GM21526 (cell line): ENCODE results near the gene NR1H3.
"Not testable (repeated sequence)": the region's sequence is repeated elsewhere in the genome, so short reads cannot be mapped to it uniquely, and the experiment has no call there.

Source experiments
- ATAC-seq: cut with Tn5 transposase; IDR thresholded peaks from one replicate; pipeline ENCODE4 v1.9.1; 2021; ENCODE audit warnings: moderate library complexity; ENCODE audit not compliant: unreplicated experiment, low FRiP score

Gene NR1H3

GRCh38 chr11:47257517-47258316 is at the start of gene NR1H3:
NR1H3 (plus strand) TSS chr11:47257996; CDS start chr11:47259217, 1,221 bp downstream.
- no peak for ATAC-seq

DNA sequence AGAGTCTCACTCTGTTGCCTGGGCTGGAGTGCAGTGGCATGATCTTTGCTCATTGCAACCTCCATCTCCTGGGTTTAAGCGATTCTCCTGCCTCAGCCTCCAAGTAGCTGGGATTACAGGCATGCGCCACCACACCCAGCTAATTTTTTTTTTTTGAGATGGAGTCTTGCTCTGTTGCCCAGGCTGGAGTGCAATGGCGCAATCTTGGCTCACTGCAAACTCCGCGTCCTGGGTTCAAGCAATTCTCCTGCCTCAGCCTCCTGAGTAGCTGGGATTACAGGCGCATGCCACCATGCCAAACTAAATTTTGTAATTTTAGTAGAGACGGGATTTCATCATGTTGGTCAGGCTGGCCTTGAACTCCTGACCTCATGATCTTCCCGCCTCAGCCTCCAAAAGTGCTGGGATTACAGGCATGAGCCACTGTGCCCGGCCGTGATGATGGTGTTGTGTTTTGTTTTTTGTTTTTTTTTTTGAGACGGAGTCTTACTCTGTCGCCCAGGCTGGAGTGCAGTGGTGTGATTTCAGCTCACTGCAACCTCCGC is 49.7 kb upstream of the NR1H3 start:
- ATAC-seq, result not testable (repeated sequence)

- ATAC-seq, result no peak
Measured at GRCh38 chr11:47208628-47209027, 49.2 kb upstream of the NR1H3 start.

- no peak for ATAC-seq
Measured at GRCh38 chr11:47212938-47213337, 44.9 kb upstream of the NR1H3 start.

GRCh38 chr11:47213950-47214565 is 43.7 kb upstream of the NR1H3 start:
- ATAC-seq, result no peak

- ATAC-seq, result no peak
Measured at GRCh38 chr11:47215366-47215910, 42.4 kb upstream of the NR1H3 start.

DNA sequence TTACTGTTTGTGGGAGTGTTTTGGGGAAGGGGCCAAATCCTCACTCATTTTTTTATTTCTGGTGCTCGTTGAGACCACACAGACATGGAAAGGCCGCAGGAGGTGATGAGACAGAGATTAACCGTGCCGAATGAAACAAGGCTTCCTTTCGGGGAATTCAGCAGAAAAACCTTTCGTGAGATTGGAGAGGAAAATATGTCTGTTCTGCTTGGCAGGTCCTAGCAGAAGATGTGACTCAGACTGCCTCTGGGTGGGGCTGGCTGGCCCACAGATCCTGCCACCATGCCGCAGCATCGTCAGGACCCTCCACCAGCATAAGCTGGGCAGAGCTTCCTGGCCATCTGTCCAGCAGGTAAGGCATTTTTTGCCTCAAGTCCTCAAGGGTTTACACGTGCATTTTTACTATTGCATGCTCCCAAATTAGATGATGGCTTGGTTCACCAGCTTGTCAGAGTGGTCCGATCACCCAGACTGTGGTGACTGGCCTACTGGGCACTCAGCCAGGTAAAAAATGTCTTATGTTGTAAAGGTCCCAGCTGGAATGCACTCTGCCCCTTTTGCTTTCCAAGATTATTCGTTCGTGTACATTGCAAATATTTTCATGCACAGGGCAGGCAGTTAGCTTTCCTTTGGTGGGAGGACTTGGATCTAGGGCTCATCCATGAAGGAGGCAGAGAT is 41.5 kb upstream of the NR1H3 start:
- ATAC-seq, result no peak

- no peak for ATAC-seq
Measured at GRCh38 chr11:47220401-47220821, 37.4 kb upstream of the NR1H3 start.

- ATAC-seq, result no peak
Measured at GRCh38 chr11:47222696-47223095, 35.1 kb upstream of the NR1H3 start.

- peak; percentile 59 for ATAC-seq
Measured at GRCh38 chr11:47225552-47226400, 32.0 kb upstream of the NR1H3 start.

GRCh38 chr11:47229161-47229560 is 28.6 kb upstream of the NR1H3 start:
- no peak for ATAC-seq

- no peak for ATAC-seq
Measured at GRCh38 chr11:47233051-47233450, 24.7 kb upstream of the NR1H3 start.

DNA sequence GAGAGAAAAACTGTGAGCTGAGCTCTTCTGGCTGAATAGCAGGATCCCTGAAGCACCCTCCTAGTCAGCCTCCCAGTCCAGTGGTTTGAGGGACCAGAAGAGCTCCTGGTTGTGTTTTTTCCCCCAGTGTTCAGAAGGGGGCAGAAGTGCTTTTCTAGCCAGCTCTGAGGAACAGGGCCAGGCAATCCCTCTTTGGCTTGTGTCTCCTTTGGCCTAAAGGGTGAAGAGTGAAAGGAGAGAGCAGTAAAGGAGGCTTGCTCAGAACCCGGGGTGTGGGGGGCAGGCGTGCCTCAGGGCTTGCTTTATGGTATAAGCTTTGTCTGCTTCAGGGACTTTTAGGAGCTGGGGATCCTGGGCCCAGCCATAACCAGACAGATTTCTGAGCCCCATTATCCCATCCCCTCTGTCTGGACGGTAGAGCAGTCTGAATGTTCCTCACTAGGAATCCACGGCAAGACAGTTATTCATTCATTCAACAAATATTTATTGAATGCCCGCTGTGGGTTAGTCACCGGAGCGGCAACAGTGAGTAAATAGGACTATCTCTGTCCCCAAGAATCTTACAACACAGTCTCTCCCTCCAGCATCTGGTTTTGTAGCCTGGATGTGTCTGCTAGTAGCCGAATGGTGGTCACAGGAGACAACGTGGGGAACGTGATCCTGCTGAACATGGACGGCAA is 23.7 kb upstream of the NR1H3 start:
- ATAC-seq, result no peak

DNA sequence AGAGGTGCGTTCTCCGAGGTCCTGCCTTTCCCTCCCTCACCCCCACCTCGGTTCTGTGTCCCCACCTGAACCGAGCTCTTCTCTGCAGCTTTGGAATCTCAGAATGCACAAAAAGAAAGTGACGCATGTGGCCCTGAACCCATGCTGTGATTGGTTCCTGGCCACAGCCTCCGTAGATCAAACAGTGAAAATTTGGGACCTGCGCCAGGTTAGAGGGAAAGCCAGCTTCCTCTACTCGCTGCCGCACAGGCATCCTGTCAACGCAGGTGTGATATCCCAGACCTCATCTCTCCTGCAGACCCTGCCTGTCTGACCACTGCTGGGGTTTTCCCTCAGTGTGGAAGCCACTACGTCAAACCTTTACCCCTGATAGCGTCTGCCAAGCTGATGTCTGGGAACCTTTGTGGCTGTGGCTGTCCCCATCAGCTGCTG is 23.1 kb upstream of the NR1H3 start:
- ATAC-seq, result no peak

DNA sequence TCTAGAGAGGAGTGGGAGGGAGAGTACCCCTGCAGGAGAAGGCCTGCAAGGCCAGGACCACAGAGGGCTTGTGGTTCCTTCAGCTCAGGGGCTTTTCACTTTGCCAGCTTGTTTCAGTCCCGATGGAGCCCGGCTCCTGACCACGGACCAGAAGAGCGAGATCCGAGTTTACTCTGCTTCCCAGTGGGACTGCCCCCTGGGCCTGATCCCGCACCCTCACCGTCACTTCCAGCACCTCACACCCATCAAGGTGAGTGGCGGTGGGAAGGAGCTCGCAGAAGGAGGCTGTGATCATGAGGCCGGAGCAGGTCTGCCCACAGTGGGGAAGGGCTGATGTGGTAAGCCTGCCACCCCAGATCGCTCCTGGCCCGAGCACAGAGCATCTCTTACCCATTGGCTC is 22.6 kb upstream of the NR1H3 start:
- ATAC-seq, result no peak

- no peak for ATAC-seq
Measured at GRCh38 chr11:47236482-47236881, 21.3 kb upstream of the NR1H3 start.

DNA sequence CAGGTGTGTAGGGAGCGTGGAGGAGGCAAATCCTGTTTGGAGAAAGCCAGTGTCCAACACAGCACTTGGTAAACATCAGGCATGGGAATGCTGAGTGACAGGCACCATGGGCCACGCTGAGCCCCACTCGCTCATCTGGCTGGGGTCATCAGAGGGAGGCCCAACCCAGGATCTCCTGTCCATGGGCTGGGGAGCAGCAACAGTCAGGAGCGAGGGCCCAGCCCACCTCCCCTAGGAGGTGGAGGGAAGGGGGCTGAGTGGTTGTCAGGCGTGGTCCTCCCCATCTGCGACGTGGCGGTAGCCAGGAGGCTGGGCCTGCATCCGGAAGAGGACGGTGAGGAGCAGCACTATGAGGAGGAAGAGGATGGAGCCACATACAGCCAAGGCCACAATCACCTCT is 17.9 kb upstream of the NR1H3 start:
- ATAC-seq, result no peak

- no peak for ATAC-seq
Measured at GRCh38 chr11:47241841-47242301, 15.9 kb upstream of the NR1H3 start.

DNA sequence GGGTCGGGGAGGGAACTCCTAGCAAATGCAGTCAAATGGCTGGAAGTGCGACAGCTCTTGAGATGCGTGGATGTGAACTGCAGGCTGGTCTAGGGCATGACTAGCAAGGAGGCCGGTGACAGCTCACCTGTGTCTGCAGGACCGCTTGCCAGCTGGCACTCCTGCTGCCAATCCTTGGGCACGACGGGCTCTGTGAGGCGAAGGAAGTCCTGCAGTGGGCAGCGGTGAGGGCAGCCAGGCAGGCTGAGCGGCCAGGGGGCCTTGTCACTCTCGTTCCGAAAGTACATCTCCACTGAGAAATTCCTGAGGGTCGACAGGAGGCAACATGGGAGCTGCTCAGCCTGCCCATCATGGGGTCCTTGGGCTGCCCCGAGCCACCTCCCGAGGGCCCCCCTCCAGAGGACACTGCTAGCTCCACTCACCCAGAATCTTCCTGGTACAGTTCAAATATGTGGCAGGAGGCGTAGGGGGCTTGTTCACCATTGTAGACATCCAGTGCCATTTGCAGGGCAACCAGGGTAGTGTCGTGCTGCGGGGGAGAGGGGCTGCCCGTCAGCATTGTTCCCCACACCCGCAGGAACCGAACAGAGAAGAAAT is 15.1 kb upstream of the NR1H3 start:
- ATAC-seq, result no peak
